H1 (cell line): ENCODE results near the gene HOXD12. TPM values are rescaled to one million over a fixed set of nuclear protein-coding genes. Genes with fewer than 3 reads are reported as not detected.

Source experiments
- CTCF ChIA-PET: fragments of 300-600 bp; sonication (Branson Sonifier 250); formaldehyde crosslinking; loops from one replicate; lab custom pipeline; 2021; ENCODE audit not compliant: partially characterized antibody; lab: Charles Lee
- POLR2A ChIA-PET: fragments of 300-600 bp; sonication (Branson Sonifier 250); formaldehyde crosslinking; loops from one replicate; lab custom pipeline; 2021; ENCODE audit warnings: inconsistent platforms; ENCODE audit not compliant: partially characterized antibody; lab: Charles Lee
- DNase-seq, 2 experiments: peaks; one replicate each; pipeline versions ENCODE4 v3.0.0 to v3.0.0-alpha.2; 2010 to 2022; ENCODE audit warnings: low spot score in 2 of 2, low read depth in 1 of 2, mixed read lengths in 1 of 2
- FAIRE-seq: peaks from 2 replicates; lab custom pipeline; 2011; peaks lifted over from hg19 to GRCh38; lab: Jason Lieb, UNC
- H2AFZ ChIP-seq: 2 replicates; pipeline ENCODE4 v1.8.1; 2012; ENCODE audit warnings: low read length, inconsistent platforms
- H2AK5ac ChIP-seq: 2 replicates; pipeline ENCODE4 v1.6.1; 2013; ENCODE audit warnings: low read depth, low read length
- H2BK120ac ChIP-seq: replicated peaks from 2 replicates; pipeline ENCODE3; 2013; ENCODE audit warnings: low read depth, low read length, inconsistent platforms
- H2BK12ac ChIP-seq: 2 replicates; pipeline ENCODE4 v1.6.1; 2013; ENCODE audit warnings: low read depth, low read length
- H2BK15ac ChIP-seq: 2 replicates; pipeline ENCODE4 v1.6.1; 2013; ENCODE audit warnings: low read length
- H2BK20ac ChIP-seq: 2 replicates; pipeline ENCODE4 v1.6.1; 2013; ENCODE audit warnings: low read length
- H2BK5ac ChIP-seq: 2 replicates; pipeline ENCODE4 v1.6.1; 2013; ENCODE audit warnings: low read depth, low read length
- H3K14ac ChIP-seq: 2 replicates; pipeline ENCODE4 v1.6.1; 2013; ENCODE audit warnings: inconsistent platforms; ENCODE audit not compliant: insufficient read length
- H3K18ac ChIP-seq: 2 replicates; pipeline ENCODE4 v1.6.1; 2013; ENCODE audit warnings: low read length; ENCODE audit errors: extremely low read depth
- H3K23ac ChIP-seq: 2 replicates; pipeline ENCODE4 v1.6.1; 2013; ENCODE audit warnings: inconsistent platforms; ENCODE audit not compliant: insufficient read length
- H3K23me2 ChIP-seq: 2 replicates; pipeline ENCODE4 v1.6.1; 2013; ENCODE audit warnings: low read depth, low read length
- H3K27ac ChIP-seq: 2 replicates; pipeline ENCODE4 v1.6.1; 2011; ENCODE audit warnings: low read depth, low read length, inconsistent platforms
- H3K27me3 ChIP-seq, 4 experiments: replicated peaks in 1 of 4; 1 replicate in 1 of 4; 2 replicates in 3 of 4; pipeline versions ENCODE4 v1.6.1 to v1.8.1; 2011 to 2013; ENCODE audit warnings: low read length in 3 of 4, mild to moderate bottlenecking in 3 of 4, inconsistent platforms in 2 of 4, mixed read lengths in 2 of 4, moderate library complexity in 1 of 4; ENCODE audit not compliant: control insufficient read depth in 3 of 4, insufficient read depth in 3 of 4; ENCODE audit errors: extremely low read depth in 1 of 4
- H3K36me3 ChIP-seq, 4 experiments: 2 replicates each; pipeline versions ENCODE4 v1.6.1 to v1.8.1; 2011 to 2013; ENCODE audit warnings: mild to moderate bottlenecking in 4 of 4, low read length in 3 of 4, moderate library complexity in 2 of 4, control low read depth in 1 of 4, inconsistent platforms in 1 of 4; ENCODE audit not compliant: insufficient read depth in 4 of 4, control insufficient read depth in 2 of 4
- H3K4ac ChIP-seq: replicated peaks from 2 replicates; pipeline ENCODE3; 2013; ENCODE audit warnings: low read length, low read depth, mixed read lengths, inconsistent platforms; ENCODE audit not compliant: insufficient read length
- H3K4me1 ChIP-seq, 4 experiments: replicated peaks in 1 of 4; 1 replicate in 1 of 4; 2 replicates in 3 of 4; pipeline versions ENCODE4 v1.6.1 to v1.8.1; 2011 to 2013; ENCODE audit warnings: low read length in 3 of 4, inconsistent platforms in 2 of 4, mixed read lengths in 1 of 4; ENCODE audit not compliant: insufficient read depth in 4 of 4, control insufficient read depth in 3 of 4
- H3K4me2 ChIP-seq, 2 experiments: 2 replicates each; pipeline versions ENCODE4 v1.6.1 to v1.8.1; 2011 to 2013; ENCODE audit warnings: low read depth in 2 of 2, low read length in 2 of 2, control low read depth in 1 of 2, inconsistent platforms in 1 of 2, mild to moderate bottlenecking in 1 of 2; ENCODE audit not compliant: insufficient read depth in 1 of 2
- H3K4me3 ChIP-seq, 4 experiments: fragments of 200-600, 300-600 bp in 1 of 4; sonication (generic), shearing (Covaris generic), sonication (Bioruptor Twin) in 1 of 4; 2 replicates each; pipeline versions ENCODE4 v1.5.1 to v1.8.1; 2011 to 2016; ENCODE audit warnings: low read length in 4 of 4, low read depth in 3 of 4, control low read depth in 2 of 4, inconsistent platforms in 2 of 4, mild to moderate bottlenecking in 2 of 4, mixed read lengths in 1 of 4, moderate library complexity in 1 of 4; ENCODE audit not compliant: insufficient read depth in 2 of 4; ENCODE audit errors: extremely low read depth in 1 of 4
- H3K56ac ChIP-seq: replicated peaks from 2 replicates; pipeline ENCODE3; 2013; ENCODE audit warnings: low read depth, mild to moderate bottlenecking, mixed read lengths, low read length, inconsistent platforms; ENCODE audit not compliant: insufficient read length
- H3K79me1 ChIP-seq: 2 replicates; pipeline ENCODE4 v1.6.1; 2013; ENCODE audit warnings: low read depth, low read length, control low read depth
- H3K79me2 ChIP-seq, 2 experiments: 2 replicates each; pipeline versions ENCODE4 v1.6.1 to v1.8.1; 2012 to 2013; ENCODE audit warnings: low read length in 2 of 2, mild to moderate bottlenecking in 2 of 2, inconsistent platforms in 1 of 2; ENCODE audit not compliant: insufficient read depth in 2 of 2, control insufficient read depth in 1 of 2
- H3K9ac ChIP-seq, 4 experiments: replicated peaks in 1 of 4; 1 replicate in 1 of 4; 2 replicates in 3 of 4; pipeline versions ENCODE4 v1.6.1 to v1.8.1; 2011 to 2013; ENCODE audit warnings: low read depth in 3 of 4, low read length in 3 of 4, control low read depth in 2 of 4, mild to moderate bottlenecking in 2 of 4, moderate library complexity in 2 of 4, inconsistent platforms in 1 of 4; ENCODE audit errors: extremely low read depth in 1 of 4
- H3K9me3 ChIP-seq, 2 experiments: 2 replicates each; pipeline versions ENCODE4 v1.6.1 to v1.8.1; 2012 to 2013; ENCODE audit warnings: mild to moderate bottlenecking in 2 of 2, moderate library complexity in 2 of 2, control low read depth in 1 of 2, inconsistent platforms in 1 of 2, low read depth in 1 of 2, low read length in 1 of 2, mixed read lengths in 1 of 2; ENCODE audit not compliant: insufficient read depth in 2 of 2
- H4K20me1 ChIP-seq, 2 experiments: replicated peaks in 1 of 2; 2 replicates each; pipeline versions ENCODE3 to v1.8.1; 2011 to 2013; ENCODE audit warnings: inconsistent platforms in 2 of 2, low read length in 2 of 2, mild to moderate bottlenecking in 1 of 2; ENCODE audit not compliant: insufficient read depth in 2 of 2, control insufficient read depth in 1 of 2
- H4K5ac ChIP-seq: 2 replicates; pipeline ENCODE4 v1.6.1; 2013; ENCODE audit warnings: low read length, low read depth, mixed read lengths, inconsistent platforms; ENCODE audit not compliant: insufficient read length
- H4K8ac ChIP-seq: 2 replicates; pipeline ENCODE4 v1.8.0; 2013; ENCODE audit warnings: mild to moderate bottlenecking, moderate library complexity, low read length, inconsistent platforms; ENCODE audit not compliant: insufficient read depth; ENCODE audit errors: extremely low read depth
- H4K91ac ChIP-seq: replicated peaks from 2 replicates; pipeline ENCODE3; 2013; ENCODE audit warnings: low read length, mixed read lengths, inconsistent platforms; ENCODE audit not compliant: insufficient read length
- BCL11A ChIP-seq, 2 experiments: IDR thresholded peaks; one replicate each; pipeline ENCODE4 v1.6.1; 2011; ENCODE audit warnings: low read depth in 2 of 2, low read length in 2 of 2, mild to moderate bottlenecking in 2 of 2
- CBX8 ChIP-seq: fragments of 300-800, 300-1000 bp; sonication (generic); IDR thresholded peaks from 2 replicates; pipeline ENCODE4 v1.7.1; 2016; ENCODE audit warnings: low read depth, low read length, borderline replicate concordance
- CEBPB ChIP-seq: IDR thresholded peaks from 2 replicates; pipeline ENCODE4 v1.6.1; 2012; ENCODE audit warnings: low read depth, low read length
- EGR1 ChIP-seq: IDR thresholded peaks from 2 replicates; pipeline ENCODE4 v1.6.1; 2011; ENCODE audit warnings: low read depth, low read length, borderline replicate concordance
- NRF1 ChIP-seq: IDR thresholded peaks from 2 replicates; pipeline ENCODE4 v1.6.1; 2011; ENCODE audit warnings: mild to moderate bottlenecking, low read depth, low read length, improper control_type of control experiment
- POLR2A ChIP-seq, 2 experiments: IDR thresholded peaks; 1 replicate in 1 of 2; 2 replicates in 1 of 2; pipeline ENCODE4 v1.6.1; 2011; ENCODE audit warnings: low read depth in 2 of 2, low read length in 2 of 2, mild to moderate bottlenecking in 2 of 2; ENCODE audit errors: control extremely low read depth in 1 of 2
- SUZ12 ChIP-seq: fragments of 200-600 bp; sonication (generic); IDR thresholded peaks from 2 replicates; pipeline ENCODE4 v1.6.1; 2012; ENCODE audit warnings: mild to moderate bottlenecking, inconsistent platforms, low read length, moderate library complexity, mixed read lengths
- USF2 ChIP-seq: IDR thresholded peaks from 2 replicates; pipeline ENCODE4 v1.6.1; 2011; ENCODE audit warnings: low read length, improper control_type of control experiment
- ZNF274 ChIP-seq: IDR thresholded peaks from 2 replicates; pipeline ENCODE4 v1.7.0; 2012; ENCODE audit warnings: low read length, borderline replicate concordance; ENCODE audit errors: extremely low read depth
- WGBS, 2 experiments: shearing (Covaris generic) in 1 of 2; methylation state at CpG; one replicate each; pipeline versions ENCODE4 v1.1.6 to v1.1.7; 2013 to 2015; ENCODE audit warnings: low lambda C conversion rate in 2 of 2, mixed read lengths in 2 of 2, inconsistent platforms in 1 of 2, low coverage in 1 of 2, missing lambda C conversion rate in 1 of 2; ENCODE audit not compliant: insufficient replicate concordance in 2 of 2, insufficient coverage in 1 of 2, insufficient read length in 1 of 2; ENCODE audit errors: extremely low coverage in 1 of 2, missing lambda C conversion rate in 1 of 2; 5-methylcytosine and 5-hydroxymethylcytosine counted together
- polyA plus RNA-seq, 7 experiments: library from polyadenylated mRNA; depleted of rRNA in 3 of 7; stranded (reverse) in 5 of 7; unstranded in 2 of 7; fragments of >200 nt in 5 of 7; fragments of 200-250 nt in 2 of 7; gene quantifications; 1 replicate in 5 of 7; 2 replicates in 1 of 7; 4 replicates in 1 of 7; pipeline versions ENCODE4 v1.2.1 to v1.2.3, GENCODE V29; 2011 to 2013; ENCODE audit warnings: missing spikeins in 2 of 7, mixed read lengths in 2 of 7
- total RNA-seq: library from RNA; stranded (reverse); fragmentation: NEBNext Ultra II Directional; extraction: Animal tissue kit (Norgen Biotek cat#: 25700); gene quantifications from 2 replicates; pipeline ENCODE4 v1.2.1, GENCODE V29; 2021
- TF ChIP-seq, protein P1 (sequence below): IDR thresholded peaks from 2 replicates; pipeline ENCODE4 v1.6.1; 2012; ENCODE audit warnings: inconsistent platforms

The HOXD12 gene
- total and polyA plus RNA-seq, 2 of the 8 experiments (the other 6 are each of a cell fraction or from before 2014, with no cell fraction given), result not detected

GRCh38 chr2:176105730-176106580, 6.4 kb downstream of the HOXD12 start:
- H3K4ac ChIP-seq, result no peak overlapping the region
- no peaks in the 10 kb centered on the region for H3K79me1 ChIP-seq
- H3K14ac ChIP-seq, result no peak overlapping the region
- no peak overlapping the region for H3K23ac ChIP-seq
- H4K5ac ChIP-seq, result no peak overlapping the region
- 0 out of 2 replicates have a peak overlapping the region, but pooled peaks have one; percentile 92 for H2AK5ac ChIP-seq
- no peak overlapping the region for H4K8ac ChIP-seq
- peak overlapping the region; percentile 47 for H4K91ac ChIP-seq
- H3K4me1 ChIP-seq, result peaks cover 0 to 21% (median 10%) of the 10 kb centered on the region in 4 experiments; a peak in 5 of 7 replicates
- H2BK20ac ChIP-seq, result peak overlapping the region; percentile 93
- H3K4me3 ChIP-seq, result peak overlapping the region in 1 of 4 experiments; percentile 50; a peak in 3 of 8 replicates
- H3K9me3 ChIP-seq, result no peaks in the 10 kb centered on the region
- H2AFZ ChIP-seq, result no peak overlapping the region
- 8% methylated on average over 24 of the region's 25 CpGs; no CpG with 5 or more reads in 1 of the 2 experiments for WGBS, 2 experiments
- peaks cover 98 to 99% (median 99%) of the 10 kb centered on the region in 4 experiments for H3K27me3 ChIP-seq
- no peak overlapping the region; the same call in 1 of the 2 replicates for H3K18ac ChIP-seq
- FAIRE-seq (no peak), DNase-seq (peak in 1 of 2 experiments; percentile 62)
- peaks cover 0 to 4% (median 0%) of the 10 kb centered on the region in 4 experiments; a peak in 1 of 8 replicates for H3K36me3 ChIP-seq
- H3K79me2 ChIP-seq, result no peaks in the 10 kb centered on the region
- H3K27ac ChIP-seq, result no peak overlapping the region
- peaks cover 13 to 47% of the 10 kb centered on the region in 2 experiments for H4K20me1 ChIP-seq
- 0 out of 2 replicates have a peak, but pooled peaks cover 2% of the 10 kb centered on the region for H3K23me2 ChIP-seq
- POLR2A ChIA-PET, result interaction anchor here (1.1 to 2.5 kb wide), 2 partner anchors 9 to 12 kb away, joined by 4 to 12 read pairs; no protein-coding TSS in a partner anchor
- CTCF ChIA-PET, result interaction anchor here (0.6 to 4.6 kb wide), 8 partner anchors 8 to 1922 kb away, joined by 3 to 20 read pairs (median 6); no protein-coding TSS in a partner anchor
- no peak overlapping the region for H2BK120ac ChIP-seq
- H2BK15ac ChIP-seq, result peak overlapping the region; percentile 88; the same call in 1 of the 2 replicates
- H2BK12ac ChIP-seq, result peak overlapping the region; percentile 94; the same call in 1 of the 2 replicates
- no peak overlapping the region for H3K9ac ChIP-seq
- H2BK5ac ChIP-seq, result no peak overlapping the region
- peak overlapping the region; percentile 7 to 67; a peak in 3 of 4 replicates for H3K4me2 ChIP-seq
- H3K56ac ChIP-seq, result no peak overlapping the region
- peak; percentile 68; the same call in 1 of the 2 replicates for TF ChIP-seq SUZ12
- TF ChIP-seq ZNF274, result no peak
- TF ChIP-seq, protein P1, sequence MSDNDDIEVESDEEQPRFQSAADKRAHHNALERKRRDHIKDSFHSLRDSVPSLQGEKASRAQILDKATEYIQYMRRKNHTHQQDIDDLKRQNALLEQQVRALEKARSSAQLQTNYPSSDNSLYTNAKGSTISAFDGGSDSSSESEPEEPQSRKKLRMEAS, result no peak
- no peak for TF ChIP-seq POLR2A (IDR thresholded peaks at IDR 0.05; ENCODE audit: control extremely low read depth in 1 of 2, low read depth in 2 of 2, low read length in 2 of 2)
- TF ChIP-seq BCL11A (IDR thresholded peaks at IDR 0.05; ENCODE audit: low read depth in 2 of 2, low read length in 2 of 2), result no peak
- peak; percentile 70; the same call in 1 of the 2 replicates for TF ChIP-seq CBX8
- TF ChIP-seq EGR1, result no peak
- no peak for TF ChIP-seq NRF1
- TF ChIP-seq USF2, result no peak
- TF ChIP-seq CEBPB, result no peak
